ENCODE measurements around the gene TPMT. TPM values are rescaled to one million over a fixed set of nuclear protein-coding genes. Genes with fewer than 3 reads are reported as not detected.

TPMT gene
- total RNA-seq, 1 experiment from 2014 or later, result 8.3 TPM

- CTCF ChIA-PET, result no interaction called here
- no peaks in the 10 kb centered on the region for H3K4me1 ChIP-seq (ENCODE audit: insufficient read depth, low read length, poor library complexity, severe bottlenecking)
- TF ChIP-seq CTCF (conservative IDR thresholded peaks at IDR 0.05; ENCODE audit: low read depth, low read length) (no peak), EZH2 (IDR thresholded peaks at IDR 0.05; ENCODE audit: borderline replicate concordance, low read depth, low read length, poor library complexity, severe bottlenecking) (no peak)
- no peak for DNase-seq (ENCODE audit: low spot score)
- intact Hi-C loops (cut with micrococcal nuclease; ENCODE audit: unreplicated experiment), result no loop called here
- no TSS peak for BruUV-seq (replicated peaks)
- H3K9me3 ChIP-seq (ENCODE audit: low read depth, low read length, poor library complexity, severe bottlenecking), result no peaks in the 10 kb centered on the region
- H3K4me3 ChIP-seq (ENCODE audit: low read depth, low read length, poor library complexity, severe bottlenecking), result no peak overlapping the region
- no peak overlapping the region for H3K27ac ChIP-seq (ENCODE audit: low read depth, low read length, poor library complexity, severe bottlenecking)
- no peaks in the 10 kb centered on the region for H3K27me3 ChIP-seq (replicated peaks; ENCODE audit: insufficient read depth, low read depth, low read length, poor library complexity)
- no peaks in the 10 kb centered on the region for H3K36me3 ChIP-seq (ENCODE audit: insufficient read depth, low read length, poor library complexity, severe bottlenecking)
- POLR2A ChIA-PET (ENCODE audit: low non-redundant PET), result no interaction called here
Measured at GRCh38 chr6:18096423-18096822, 58.5 kb downstream of the TPMT start.

GRCh38 chr6:18091382-18091781, 63.5 kb downstream of the TPMT start:
- Histone ChIP-seq H3K9me3 (ENCODE audit: low read depth, low read length, poor library complexity, severe bottlenecking) (no peaks in the 10 kb centered on the region), H3K27me3 (replicated peaks; ENCODE audit: insufficient read depth, low read depth, low read length, poor library complexity) (no peaks in the 10 kb centered on the region), H3K27ac (ENCODE audit: low read depth, low read length, poor library complexity, severe bottlenecking) (no peak overlapping the region), H3K36me3 (ENCODE audit: insufficient read depth, low read length, poor library complexity, severe bottlenecking) (no peaks in the 10 kb centered on the region), H3K4me1 (ENCODE audit: insufficient read depth, low read length, poor library complexity, severe bottlenecking) (no peaks in the 10 kb centered on the region), H3K4me3 (ENCODE audit: low read depth, low read length, poor library complexity, severe bottlenecking) (no peak overlapping the region)
- TF ChIP-seq EZH2 (IDR thresholded peaks at IDR 0.05; ENCODE audit: borderline replicate concordance, low read depth, low read length, poor library complexity, severe bottlenecking) (no peak), CTCF (conservative IDR thresholded peaks at IDR 0.05; ENCODE audit: low read depth, low read length) (no peak)
- no peak for DNase-seq (ENCODE audit: low spot score)
- no TSS peak for BruUV-seq (replicated peaks)
- ChIA-PET CTCF (no interaction called here), POLR2A (ENCODE audit: low non-redundant PET) (no interaction called here)
- intact Hi-C loops (cut with micrococcal nuclease; ENCODE audit: unreplicated experiment), result no loop called here

GRCh38 chr6:18090349-18090786, 64.5 kb downstream of the TPMT start:
- TF ChIP-seq EZH2 (IDR thresholded peaks at IDR 0.05; ENCODE audit: borderline replicate concordance, low read depth, low read length, poor library complexity, severe bottlenecking) (no peak), CTCF (conservative IDR thresholded peaks at IDR 0.05; ENCODE audit: low read depth, low read length) (no peak)
- Histone ChIP-seq H3K4me3 (ENCODE audit: low read depth, low read length, poor library complexity, severe bottlenecking) (no peak overlapping the region), H3K36me3 (ENCODE audit: insufficient read depth, low read length, poor library complexity, severe bottlenecking) (no peaks in the 10 kb centered on the region), H3K4me1 (ENCODE audit: insufficient read depth, low read length, poor library complexity, severe bottlenecking) (no peaks in the 10 kb centered on the region), H3K27me3 (replicated peaks; ENCODE audit: insufficient read depth, low read depth, low read length, poor library complexity) (no peaks in the 10 kb centered on the region), H3K27ac (ENCODE audit: low read depth, low read length, poor library complexity, severe bottlenecking) (no peak overlapping the region), H3K9me3 (ENCODE audit: low read depth, low read length, poor library complexity, severe bottlenecking) (no peaks in the 10 kb centered on the region)
- POLR2A ChIA-PET (ENCODE audit: low non-redundant PET), result no interaction called here
- intact Hi-C loops (cut with micrococcal nuclease; ENCODE audit: unreplicated experiment), result no loop called here
- BruUV-seq (replicated peaks), result no TSS peak
- DNase-seq (ENCODE audit: low spot score), result no peak
- CTCF ChIA-PET, result interaction anchor here (0.6 kb wide), 1 partner anchor 491 kb away, joined by 9 read pairs; the partner anchor contains the start of gene FAM8A1
